Raji (cell line): ENCODE data around the gene FBXO38.

ENCODE experiments used
- POLR2A ChIP-seq: IDR thresholded peaks from 2 replicates; pipeline ENCODE4 v1.6.1; 2011; ENCODE audit warnings: low read depth, low read length, control low read depth; ENCODE audit not compliant: insufficient read depth

The FBXO38 gene

DNA sequence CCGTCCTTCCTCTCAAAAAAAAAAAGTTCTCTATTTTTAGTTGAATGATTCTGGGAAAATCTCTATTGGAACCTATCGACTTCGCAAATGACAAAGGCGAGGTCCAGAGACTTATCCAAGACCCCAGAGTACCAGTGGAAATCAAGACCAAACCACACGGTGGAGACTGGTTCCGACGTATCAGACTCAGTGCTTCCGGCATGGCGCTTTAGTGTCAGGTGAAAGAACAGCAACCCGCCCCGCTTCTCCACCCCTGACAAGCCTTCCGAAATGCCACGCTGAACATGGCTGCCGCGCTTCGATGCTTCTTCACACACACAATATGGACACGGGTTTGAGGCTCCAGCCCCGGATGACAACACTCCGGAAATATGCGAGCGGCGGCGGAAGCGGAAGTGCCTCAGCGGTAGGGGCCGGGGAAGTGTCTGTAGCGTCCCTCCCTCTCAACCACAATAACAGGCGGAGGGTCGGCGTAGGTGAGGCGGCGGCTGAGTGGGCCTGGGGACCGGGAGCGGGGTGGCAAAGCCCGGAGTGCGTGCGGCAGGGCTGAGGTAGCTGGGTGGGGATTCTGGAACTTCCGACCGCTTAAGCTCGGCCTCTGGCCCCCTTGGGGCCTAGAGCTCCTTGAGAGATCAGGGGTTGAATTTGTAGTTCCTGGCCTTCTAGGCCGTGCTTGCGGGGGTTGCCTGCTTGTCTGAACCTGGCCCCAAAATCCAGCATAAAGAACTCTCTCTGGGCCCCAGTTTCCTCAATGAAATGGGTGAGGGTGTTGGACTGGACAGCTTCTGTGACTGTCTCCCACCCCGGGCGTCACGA lies at the start of gene FBXO38:
TSS of gene FBXO38 (plus strand) at position 395 of the 816 bp plus-strand sequence. CDS start 10,819 bp downstream, outside the sequence.
- peak; percentile 79 for TF ChIP-seq POLR2A

GRCh38 chr5:148335259-148335658 lies 48.5 kb upstream of the FBXO38 start, which contains the start of gene SPINK9:
Gene SPINK9 (plus strand): TSS chr5:148335559. CDS start chr5:148335614, 55 bp downstream.
- no peak for TF ChIP-seq POLR2A

GRCh38 chr5:148336704-148337435 lies 46.9 kb upstream of the FBXO38 start:
- TF ChIP-seq POLR2A, result no peak

- no peak for TF ChIP-seq POLR2A
Measured at GRCh38 chr5:148342371-148343045, 41.2 kb upstream of the FBXO38 start.

DNA sequence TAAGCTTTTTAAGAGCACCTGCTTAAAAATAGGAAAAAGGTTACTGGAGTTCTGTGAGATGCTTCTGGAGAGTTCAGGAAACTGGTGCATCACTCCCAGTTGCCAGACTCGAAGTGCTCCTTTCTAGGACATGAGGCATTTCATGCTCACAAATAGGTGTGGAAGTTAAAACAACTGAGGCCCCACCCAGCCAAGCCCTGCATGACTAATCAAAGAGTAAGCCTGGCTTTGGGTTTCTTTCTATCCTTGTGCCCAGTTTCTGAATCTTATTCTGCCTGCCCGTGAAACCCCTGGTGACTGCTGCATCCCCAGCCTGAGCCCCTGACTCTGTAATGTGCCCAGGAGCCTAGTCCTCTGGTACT lies 40.7 kb upstream of the FBXO38 start:
- no peak for TF ChIP-seq POLR2A

- TF ChIP-seq POLR2A, result no peak
Measured at GRCh38 chr5:148343603-148344487, 39.9 kb upstream of the FBXO38 start.

DNA sequence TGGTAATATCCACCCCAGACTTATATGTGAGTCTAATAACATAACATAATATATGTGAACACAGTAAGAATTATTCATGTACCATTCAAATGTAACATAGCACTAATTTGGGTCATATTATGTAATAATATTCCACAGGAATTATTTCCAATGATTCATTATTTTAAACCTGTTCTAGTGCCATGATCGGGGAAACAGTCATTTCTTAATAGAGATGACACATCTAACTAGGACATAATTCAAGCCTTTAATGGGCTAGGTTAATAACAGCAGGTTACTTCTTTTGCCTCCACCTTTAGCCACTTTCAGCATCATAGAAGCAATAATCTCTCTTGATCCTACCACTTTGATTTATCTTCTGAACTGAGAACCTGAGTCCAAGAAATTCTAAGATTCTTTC lies 36.1 kb upstream of the FBXO38 start:
- no peak for TF ChIP-seq POLR2A

DNA sequence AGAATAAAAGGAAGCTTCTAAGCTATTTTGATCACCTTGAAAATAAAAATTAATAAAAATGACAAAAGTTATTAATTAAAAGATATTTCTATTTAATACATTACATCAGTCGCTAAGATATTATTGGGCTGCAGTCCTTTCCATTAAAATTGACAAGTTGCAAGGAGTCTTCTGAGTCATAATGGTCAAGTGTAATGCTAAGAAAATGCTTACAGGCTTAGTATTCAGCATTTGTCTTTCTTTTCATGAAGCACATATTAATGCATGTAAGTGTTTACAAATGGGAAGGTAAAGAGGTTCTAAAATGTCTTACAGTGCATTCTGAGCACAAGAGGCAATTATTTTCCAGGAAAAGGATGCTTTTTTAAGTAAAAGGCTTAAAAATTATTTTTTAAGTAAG lies 31.1 kb upstream of the FBXO38 start:
- no peak for TF ChIP-seq POLR2A

DNA sequence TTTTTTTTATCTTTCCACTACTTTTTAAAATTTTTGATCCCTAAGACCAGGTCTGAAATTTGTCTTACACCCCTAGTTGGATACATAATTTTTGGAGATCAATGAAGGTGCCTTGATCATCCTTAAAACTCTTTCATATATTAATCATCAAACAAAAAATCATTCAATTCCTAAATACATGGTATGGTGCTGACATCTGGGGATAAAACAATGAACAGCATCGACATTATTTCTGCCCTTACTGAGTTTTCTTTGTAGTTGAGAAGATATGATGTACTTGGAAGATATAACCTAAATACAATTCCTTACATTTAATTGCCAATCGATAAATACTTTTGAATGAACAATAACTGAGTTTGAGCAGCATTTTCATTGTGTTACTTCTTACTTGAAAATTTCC lies 30.1 kb upstream of the FBXO38 start:
- TF ChIP-seq POLR2A, result no peak

DNA sequence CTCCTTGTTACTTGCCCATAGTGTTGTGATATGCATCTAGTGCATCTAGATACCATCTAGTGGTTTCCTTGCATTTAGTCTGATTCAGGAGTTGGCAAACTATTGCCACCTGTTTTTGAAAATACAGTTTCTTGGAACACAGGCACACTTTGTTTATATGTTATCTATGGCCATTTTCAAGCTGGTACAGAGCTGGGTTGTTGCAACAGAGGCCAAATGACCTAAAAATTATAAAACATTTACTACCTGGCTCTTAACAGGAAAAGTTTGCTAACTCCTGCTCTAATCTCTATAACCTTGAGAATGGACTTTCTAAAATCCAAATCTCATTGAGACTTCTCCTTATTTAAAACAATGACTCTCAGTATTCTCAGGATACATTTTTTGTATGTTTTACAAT lies 19.4 kb upstream of the FBXO38 start:
- no peak for TF ChIP-seq POLR2A

- TF ChIP-seq POLR2A, result no peak
Measured at GRCh38 chr5:148368299-148368698, 15.5 kb upstream of the FBXO38 start.

GRCh38 chr5:148372166-148372725 lies 11.5 kb upstream of the FBXO38 start:
- no peak for TF ChIP-seq POLR2A

DNA sequence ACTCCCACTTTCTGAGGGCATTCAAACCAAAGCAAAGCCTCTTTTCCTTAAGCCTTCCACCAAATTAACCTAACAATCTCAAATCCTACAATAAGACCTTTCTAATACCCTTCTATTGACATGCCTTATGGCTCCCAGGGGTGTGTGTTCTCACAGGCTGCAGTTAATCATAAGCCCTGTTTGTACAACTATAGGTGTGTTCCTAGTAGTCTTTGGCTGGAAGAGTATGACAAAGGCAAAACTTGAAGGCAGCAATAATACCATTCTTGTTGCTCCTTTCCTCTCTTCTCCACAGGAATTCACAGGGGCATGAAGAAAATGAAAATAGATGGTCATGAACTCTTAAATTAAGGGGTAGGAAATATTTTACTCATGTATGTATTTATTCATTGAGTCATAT lies 10.9 kb upstream of the FBXO38 start:
- TF ChIP-seq POLR2A, result no peak

GRCh38 chr5:148374690-148375360 lies 8.9 kb upstream of the FBXO38 start:
- TF ChIP-seq POLR2A, result no peak

GRCh38 chr5:148376198-148376597 lies 7.6 kb upstream of the FBXO38 start:
- TF ChIP-seq POLR2A, result no peak
